ENCODE data around the gene JCAD. TPM values are rescaled to one million over a fixed set of nuclear protein-coding genes. Genes with fewer than 3 reads are reported as not detected.

Gene JCAD
- total and polyA plus RNA-seq, 10 of the 15 experiments (the other 5 are each of a cell fraction or from before 2014, with no cell fraction given): 0.28 TPM; not detected in 9

DNA sequence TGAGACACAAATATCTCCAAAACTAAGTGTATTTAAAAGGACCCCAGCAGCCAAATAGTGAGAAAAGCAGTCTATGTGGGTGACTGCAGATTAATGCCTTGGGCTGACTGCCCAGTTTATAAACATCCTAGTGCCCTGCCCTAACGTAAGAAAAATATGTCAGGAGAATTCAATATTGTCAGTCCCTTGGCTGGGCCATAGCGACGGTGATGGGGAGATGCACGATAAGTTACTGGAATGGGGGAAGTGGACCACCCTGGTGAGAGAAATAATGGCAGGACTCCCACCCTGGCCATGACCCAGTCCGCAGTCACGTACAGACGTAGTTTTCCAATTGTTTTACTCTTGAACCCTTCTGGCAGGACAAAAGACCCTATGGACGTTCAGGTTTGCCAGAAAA lies 48.0 kb downstream of the JCAD start (continued):
- TF ChIP-seq, protein P1, sequence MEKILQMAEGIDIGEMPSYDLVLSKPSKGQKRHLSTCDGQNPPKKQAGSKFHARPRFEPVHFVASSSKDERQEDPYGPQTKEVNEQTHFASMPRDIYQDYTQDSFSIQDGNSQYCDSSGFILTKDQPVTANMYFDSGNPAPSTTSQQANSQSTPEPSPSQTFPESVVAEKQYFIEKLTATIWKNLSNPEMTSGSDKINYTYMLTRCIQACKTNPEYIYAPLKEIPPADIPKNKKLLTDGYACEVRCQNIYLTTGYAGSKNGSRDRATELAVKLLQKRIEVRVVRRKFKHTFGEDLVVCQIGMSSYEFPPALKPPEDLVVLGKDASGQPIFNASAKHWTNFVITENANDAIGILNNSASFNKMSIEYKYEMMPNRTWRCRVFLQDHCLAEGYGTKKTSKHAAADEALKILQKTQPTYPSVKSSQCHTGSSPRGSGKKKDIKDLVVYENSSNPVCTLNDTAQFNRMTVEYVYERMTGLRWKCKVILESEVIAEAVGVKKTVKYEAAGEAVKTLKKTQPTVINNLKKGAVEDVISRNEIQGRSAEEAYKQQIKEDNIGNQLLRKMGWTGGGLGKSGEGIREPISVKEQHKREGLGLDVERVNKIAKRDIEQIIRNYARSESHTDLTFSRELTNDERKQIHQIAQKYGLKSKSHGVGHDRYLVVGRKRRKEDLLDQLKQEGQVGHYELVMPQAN (conservative IDR thresholded peaks at IDR 0.05): no peak
- TF ChIP-seq NFYB (IDR thresholded peaks at IDR 0.05; ENCODE audit: insufficient read depth, low read depth, low read length) (no peak), CREM (IDR thresholded peaks at IDR 0.05; ENCODE audit: low read depth) (no peak), HDGF (IDR thresholded peaks at IDR 0.05) (no peak), PRDM15 (CRISPR knock-in tag; IDR thresholded peaks at IDR 0.05) (no peak), NFIC (IDR thresholded peaks at IDR 0.05; ENCODE audit: low read depth, low read length) (no peak)
- TF ChIP-seq, protein P2, sequence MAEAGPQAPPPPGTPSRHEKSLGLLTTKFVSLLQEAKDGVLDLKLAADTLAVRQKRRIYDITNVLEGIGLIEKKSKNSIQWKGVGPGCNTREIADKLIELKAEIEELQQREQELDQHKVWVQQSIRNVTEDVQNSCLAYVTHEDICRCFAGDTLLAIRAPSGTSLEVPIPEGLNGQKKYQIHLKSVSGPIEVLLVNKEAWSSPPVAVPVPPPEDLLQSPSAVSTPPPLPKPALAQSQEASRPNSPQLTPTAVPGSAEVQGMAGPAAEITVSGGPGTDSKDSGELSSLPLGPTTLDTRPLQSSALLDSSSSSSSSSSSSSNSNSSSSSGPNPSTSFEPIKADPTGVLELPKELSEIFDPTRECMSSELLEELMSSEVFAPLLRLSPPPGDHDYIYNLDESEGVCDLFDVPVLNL (IDR thresholded peaks at IDR 0.05; ENCODE audit: low read depth, low read length): no peak

All from GM12878 (cell line).